ENCODE results near the gene C18orf54.
"Not testable (repeated sequence)": the region's sequence is repeated elsewhere in the genome, so short reads cannot be mapped to it uniquely, and the experiment has no call there.

C18orf54 gene

DNA sequence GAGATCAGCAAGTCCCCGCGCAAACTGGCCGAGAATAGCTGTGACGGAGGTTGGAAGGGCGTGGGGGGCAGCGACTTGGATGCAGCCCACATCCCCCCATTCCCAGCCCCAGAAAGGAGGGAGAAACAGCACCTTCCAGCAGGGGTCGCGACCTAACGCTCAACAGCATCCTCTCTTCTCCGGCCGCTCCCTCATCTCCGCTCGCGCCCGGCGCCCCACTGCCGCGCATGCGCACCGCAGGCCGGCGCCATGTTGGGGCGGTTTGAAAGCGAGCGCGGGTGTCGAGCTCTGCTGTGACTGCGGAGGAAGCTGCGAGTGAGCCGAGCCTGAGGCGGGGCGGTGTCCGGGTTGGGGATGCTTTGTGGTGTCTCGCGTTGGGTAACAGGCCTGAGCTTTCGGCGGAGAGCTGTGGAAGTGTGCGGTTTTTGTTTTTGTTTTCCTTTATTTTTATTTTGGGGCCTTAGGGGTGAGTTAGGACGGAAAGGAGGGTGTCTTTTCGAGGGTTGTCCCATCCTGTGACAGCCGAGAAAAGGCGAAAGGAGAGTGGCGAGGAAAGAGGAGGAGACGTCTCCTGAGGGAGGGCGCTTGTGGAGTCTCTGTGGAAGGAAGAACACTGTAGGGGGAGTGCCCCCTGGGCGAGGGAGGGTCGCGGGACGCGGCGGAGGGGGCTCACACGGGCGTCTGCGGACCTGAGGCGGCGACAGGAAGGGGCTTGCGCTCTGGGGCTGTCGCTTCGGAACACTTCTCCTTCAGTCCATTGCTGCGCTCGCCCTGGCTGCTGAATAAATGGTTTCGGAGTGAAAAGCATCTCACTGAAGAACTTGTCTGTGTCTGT lies at the start of gene C18orf54, which contains the start of gene STARD6:
TSS of gene C18orf54 (plus strand) at position 247 of the 835 bp plus-strand sequence. CDS start 2,667 bp downstream, outside the sequence.
TSS of gene STARD6 (minus strand) at position 199 of the 835 bp plus-strand sequence. CDS start 3,285 bp downstream, outside the sequence.
- Mint-ChIP-seq H3K27me3 (no peaks in the 10 kb centered on the region), H3K36me3 (peaks cover 1% of the 10 kb centered on the region), H3K4me3 (peak within 1 kb of the TSS; percentile 100), H3K4me1 (peaks cover 20% of the 10 kb centered on the region), H3K27ac (peak within 1 kb of the TSS; percentile 97), H3K9me3 (no peaks in the 10 kb centered on the region)

DNA sequence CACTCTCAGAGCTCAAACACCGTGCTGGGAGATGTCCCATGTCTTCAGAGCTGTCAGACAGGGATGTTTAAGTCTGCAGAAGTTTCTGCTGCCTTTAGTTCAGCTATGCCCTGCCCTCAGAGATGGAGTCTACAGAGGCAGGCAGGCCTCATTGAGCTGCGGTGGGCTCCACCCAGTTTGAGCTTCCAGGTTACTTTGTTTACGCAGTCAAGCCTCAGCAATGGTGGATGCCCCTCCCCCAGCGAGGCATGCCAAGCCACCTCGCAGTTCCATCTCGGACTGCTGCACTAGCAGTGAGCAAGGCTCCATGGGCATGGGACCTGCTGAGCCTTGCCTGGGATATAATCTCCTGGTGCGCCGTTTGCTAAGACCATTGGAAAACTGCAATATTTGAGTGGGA lies 48.1 kb upstream of the C18orf54 start:
- H3K27ac Mint-ChIP-seq, H3K4me3 Mint-ChIP-seq, H3K36me3 Mint-ChIP-seq, H3K9me3 Mint-ChIP-seq, H3K4me1 Mint-ChIP-seq, H3K27me3 Mint-ChIP-seq: not testable (repeated sequence)

DNA sequence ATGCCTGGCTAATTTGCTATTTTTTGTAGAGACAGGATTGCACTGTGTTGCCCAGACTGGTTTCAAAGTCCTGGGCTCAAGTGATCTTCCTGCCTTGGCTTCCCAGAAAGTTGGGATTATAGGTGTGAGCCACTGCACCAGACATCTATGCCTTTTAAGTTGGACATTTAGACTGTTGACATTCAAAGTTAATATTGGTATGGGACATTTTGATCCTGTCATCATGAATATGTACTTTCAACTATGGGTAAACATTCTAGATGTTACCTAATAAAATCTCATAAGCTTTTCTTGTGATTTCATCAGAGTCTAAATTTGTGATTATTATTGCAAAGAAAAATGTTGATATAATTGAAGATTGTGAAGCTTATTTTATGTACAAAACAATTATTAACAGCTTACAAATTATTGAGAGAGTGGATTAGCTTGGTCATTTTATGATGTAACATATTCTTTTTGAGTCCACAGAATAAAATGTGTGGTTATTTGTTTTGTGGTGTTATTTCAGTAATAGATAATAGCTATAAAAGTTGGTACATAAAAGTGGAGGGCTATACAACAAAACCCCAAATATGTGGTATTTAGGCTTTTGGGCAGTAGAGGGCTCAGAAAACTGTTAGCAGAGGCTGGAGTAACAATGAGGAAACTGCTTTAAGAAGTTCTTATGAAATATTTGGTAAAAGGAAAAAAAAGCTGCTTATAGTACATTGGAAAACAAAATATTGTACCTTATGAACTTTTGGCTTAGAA lies 41.5 kb upstream of the C18orf54 start:
- Mint-ChIP-seq H3K9me3 (no peaks in the 10 kb centered on the region), H3K27ac (no peak overlapping the region), H3K27me3 (peaks cover 1% of the 10 kb centered on the region), H3K4me3 (no peak overlapping the region), H3K4me1 (no peaks in the 10 kb centered on the region), H3K36me3 (no peaks in the 10 kb centered on the region)

GRCh38 chr18:54323561-54323960 lies 34.1 kb upstream of the C18orf54 start:
- H3K4me1 Mint-ChIP-seq, result no peaks in the 10 kb centered on the region
- no peak overlapping the region for H3K4me3 Mint-ChIP-seq
- no peaks in the 10 kb centered on the region for H3K36me3 Mint-ChIP-seq
- no peaks in the 10 kb centered on the region for H3K27me3 Mint-ChIP-seq
- H3K9me3 Mint-ChIP-seq, result no peaks in the 10 kb centered on the region
- no peak overlapping the region for H3K27ac Mint-ChIP-seq

DNA sequence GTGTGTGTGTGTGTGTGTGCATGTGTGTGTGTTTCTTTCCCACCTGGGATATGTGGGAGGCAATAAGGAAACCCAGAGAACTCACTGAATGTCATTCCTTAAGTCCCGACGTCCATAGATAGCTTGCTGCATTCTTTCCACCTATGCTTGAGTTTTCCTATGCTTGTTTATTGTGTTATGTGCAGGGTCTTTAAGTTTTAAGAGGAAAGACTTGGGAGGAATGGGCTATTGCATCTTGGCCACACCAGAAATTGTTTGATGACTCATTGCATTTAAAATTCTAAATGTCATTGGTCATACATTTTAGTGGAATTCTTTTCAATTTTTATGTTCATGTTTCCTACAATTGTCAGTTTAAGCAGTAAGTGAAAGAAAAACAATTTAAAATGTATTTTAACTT lies 33.7 kb upstream of the C18orf54 start:
- no peaks in the 10 kb centered on the region for H3K9me3 Mint-ChIP-seq
- H3K27ac Mint-ChIP-seq, result no peak overlapping the region
- no peaks in the 10 kb centered on the region for H3K27me3 Mint-ChIP-seq
- no peaks in the 10 kb centered on the region for H3K4me1 Mint-ChIP-seq
- H3K4me3 Mint-ChIP-seq, result no peak overlapping the region
- H3K36me3 Mint-ChIP-seq, result no peaks in the 10 kb centered on the region

DNA sequence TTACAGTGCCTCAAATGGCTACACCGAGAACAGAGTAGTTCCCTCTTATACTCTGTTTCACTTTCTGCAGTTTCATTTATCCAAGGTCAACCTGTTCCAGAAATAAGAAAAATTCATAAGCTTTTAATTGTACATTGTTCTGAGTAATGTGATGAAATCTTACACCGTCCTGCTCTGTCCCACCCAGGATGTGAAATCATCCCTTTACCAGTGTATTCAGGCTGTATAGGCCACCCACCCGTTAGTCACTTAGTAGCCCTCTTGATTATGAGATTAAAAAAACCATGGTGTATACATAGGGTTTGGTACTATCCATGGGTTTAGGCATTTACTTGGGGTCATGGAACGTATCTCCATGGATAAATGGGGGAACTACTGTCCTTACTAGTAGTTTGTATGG lies 29.9 kb upstream of the C18orf54 start:
- Mint-ChIP-seq H3K9me3 (no peaks in the 10 kb centered on the region), H3K27ac (no peak overlapping the region), H3K27me3 (peaks cover 5% of the 10 kb centered on the region), H3K4me3 (no peak overlapping the region), H3K4me1 (no peaks in the 10 kb centered on the region), H3K36me3 (no peaks in the 10 kb centered on the region)

DNA sequence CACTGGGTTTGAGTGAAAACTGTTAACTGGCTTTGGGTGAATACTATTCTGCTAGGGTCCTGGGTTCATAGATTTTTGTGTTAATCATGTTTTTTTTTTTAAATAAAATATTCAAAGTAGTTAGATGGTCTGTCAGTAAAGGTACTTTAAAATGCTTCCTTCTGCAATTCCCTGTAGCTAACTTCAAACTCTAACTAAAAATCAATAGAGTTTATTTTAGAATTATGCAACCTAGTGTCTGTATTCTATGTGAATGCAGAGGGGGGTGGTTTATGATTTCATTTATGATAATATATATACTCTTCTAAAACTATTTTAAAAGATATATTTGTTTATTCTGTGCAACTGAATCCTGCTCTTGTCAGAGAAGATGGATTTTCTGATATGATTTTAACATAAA lies 27.9 kb upstream of the C18orf54 start:
- Mint-ChIP-seq H3K27ac (no peak overlapping the region), H3K4me1 (no peaks in the 10 kb centered on the region), H3K36me3 (no peaks in the 10 kb centered on the region), H3K4me3 (no peak overlapping the region), H3K9me3 (no peaks in the 10 kb centered on the region), H3K27me3 (peaks cover 5% of the 10 kb centered on the region)

- Mint-ChIP-seq H3K4me1 (no peaks in the 10 kb centered on the region), H3K27ac (no peak overlapping the region), H3K27me3 (peaks cover 5% of the 10 kb centered on the region), H3K4me3 (no peak overlapping the region), H3K9me3 (no peaks in the 10 kb centered on the region), H3K36me3 (no peaks in the 10 kb centered on the region)
Measured at GRCh38 chr18:54330768-54331548, 26.7 kb upstream of the C18orf54 start.

DNA sequence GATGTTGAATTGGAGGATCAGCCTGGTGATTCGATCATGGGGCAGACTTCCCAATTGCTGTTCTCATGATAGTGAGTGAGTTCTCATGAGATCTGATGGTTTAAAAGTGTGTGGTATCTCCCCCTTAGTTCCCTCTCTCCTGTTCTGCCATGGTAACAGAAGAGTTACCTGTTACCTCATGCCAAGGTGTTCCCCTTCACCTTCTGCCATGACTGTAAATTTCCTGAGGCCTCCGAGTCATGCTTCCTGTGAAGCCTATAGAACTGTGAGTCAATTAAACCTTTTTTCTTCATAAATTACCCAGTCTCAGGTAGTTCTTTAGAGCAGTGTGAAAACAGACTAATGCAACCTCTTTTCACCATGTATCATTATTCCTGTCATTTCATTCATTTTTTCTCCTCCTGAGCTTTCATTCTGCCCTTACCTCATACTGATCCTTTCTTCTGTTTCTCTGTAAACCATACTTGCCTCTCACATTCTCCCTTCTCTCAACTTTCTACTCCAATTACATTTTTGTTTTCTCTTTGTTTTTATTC lies 22.0 kb upstream of the C18orf54 start:
- Mint-ChIP-seq H3K27me3 (peaks cover 4% of the 10 kb centered on the region), H3K4me3 (no peak overlapping the region), H3K27ac (no peak overlapping the region), H3K4me1 (no peaks in the 10 kb centered on the region), H3K36me3 (no peaks in the 10 kb centered on the region), H3K9me3 (no peaks in the 10 kb centered on the region)

GRCh38 chr18:54338230-54338629 lies 19.5 kb upstream of the C18orf54 start:
- Mint-ChIP-seq H3K9me3 (no peaks in the 10 kb centered on the region), H3K27ac (no peak overlapping the region), H3K36me3 (peaks cover 2% of the 10 kb centered on the region), H3K4me1 (no peaks in the 10 kb centered on the region), H3K4me3 (no peak overlapping the region), H3K27me3 (peaks cover 1% of the 10 kb centered on the region)

- peaks cover 2% of the 10 kb centered on the region for H3K36me3 Mint-ChIP-seq
- H3K4me1 Mint-ChIP-seq, result no peaks in the 10 kb centered on the region
- H3K9me3 Mint-ChIP-seq, result no peaks in the 10 kb centered on the region
- H3K27ac Mint-ChIP-seq, result no peak overlapping the region
- no peak overlapping the region for H3K4me3 Mint-ChIP-seq
- H3K27me3 Mint-ChIP-seq, result peaks cover 18% of the 10 kb centered on the region
Measured at GRCh38 chr18:54351186-54351585, 6.5 kb upstream of the C18orf54 start.

- H3K36me3 Mint-ChIP-seq, result peaks cover 3% of the 10 kb centered on the region
- H3K9me3 Mint-ChIP-seq, result no peaks in the 10 kb centered on the region
- peaks cover 20% of the 10 kb centered on the region for H3K4me1 Mint-ChIP-seq
- peak overlapping the region; percentile 97 for H3K27ac Mint-ChIP-seq
- peak overlapping the region; percentile 100 for H3K4me3 Mint-ChIP-seq
- H3K27me3 Mint-ChIP-seq, result peaks cover 2% of the 10 kb centered on the region
Measured at GRCh38 chr18:54357082-54357659, 535 bp upstream of the C18orf54 start.

- Mint-ChIP-seq H3K4me3 (peak overlapping the region; percentile 100), H3K36me3 (peaks cover 1% of the 10 kb centered on the region), H3K4me1 (peaks cover 20% of the 10 kb centered on the region), H3K9me3 (no peaks in the 10 kb centered on the region), H3K27ac (peak overlapping the region; percentile 97), H3K27me3 (no peaks in the 10 kb centered on the region)
Measured at GRCh38 chr18:54358495-54359040, 862 bp downstream of the C18orf54 start.

DNA sequence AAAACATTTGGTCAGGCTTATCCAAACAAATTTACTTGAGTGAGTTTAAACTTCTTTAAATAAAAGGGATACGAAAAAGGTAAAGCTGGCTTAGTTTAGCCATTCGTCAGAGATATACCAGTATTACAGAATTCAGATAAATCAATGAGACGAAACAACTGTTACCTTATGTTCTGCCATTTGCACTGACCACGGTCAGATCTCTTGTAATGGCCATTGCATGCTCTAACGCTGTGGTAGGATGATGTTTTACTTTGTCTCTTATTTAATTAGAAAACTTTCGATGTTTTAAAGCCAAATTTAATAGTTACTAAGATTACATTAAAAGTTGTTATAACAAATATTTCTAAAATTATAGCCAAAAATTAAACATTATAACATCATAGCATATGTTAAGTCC lies 1.5 kb downstream of the C18orf54 start:
- Mint-ChIP-seq H3K4me1 (peaks cover 20% of the 10 kb centered on the region), H3K4me3 (peak overlapping the region; percentile 100), H3K27me3 (no peaks in the 10 kb centered on the region), H3K9me3 (no peaks in the 10 kb centered on the region), H3K27ac (no peak overlapping the region), H3K36me3 (peaks cover 1% of the 10 kb centered on the region)

- Mint-ChIP-seq H3K27me3 (no peaks in the 10 kb centered on the region), H3K9me3 (no peaks in the 10 kb centered on the region), H3K4me1 (peaks cover 20% of the 10 kb centered on the region), H3K36me3 (peaks cover 1% of the 10 kb centered on the region), H3K4me3 (no peak overlapping the region), H3K27ac (no peak overlapping the region)
Measured at GRCh38 chr18:54360406-54360805, 2.7 kb downstream of the C18orf54 start.

Data from activated naive CD4-positive, alpha-beta T cell treated with anti-CD3 and anti-CD28 coated beads, Interleukin-2, amount 50 U/mL, for 24 hours (primary cell).